Measurements from ENCODE around the gene ARHGAP26.

Gene ARHGAP26

GRCh38 chr5:143213231-143213850 lies 443.2 kb downstream of the ARHGAP26 start:
- Histone ChIP-seq H3K9me3 (no peaks in the 10 kb centered on the region), H3K27ac (no peak overlapping the region), H3K4me3 (ENCODE audit: low read depth in 1 of 2, low read length in 1 of 2) (no peak overlapping the region), H3K36me3 (peaks cover 56% of the 10 kb centered on the region), H3K4me1 (ENCODE audit: control insufficient read depth in 1 of 2, insufficient read depth in 1 of 2, low read depth in 1 of 2, low read length in 1 of 2) (peaks cover 20 to 22% of the 10 kb centered on the region in 2 experiments), H3K27me3 (no peaks in the 10 kb centered on the region)
- TF ChIP-seq CTCF (IDR thresholded peaks at IDR 0.05), result no peak

GRCh38 chr5:143213851-143214363 lies 443.7 kb downstream of the ARHGAP26 start:
- no peaks in the 10 kb centered on the region for H3K27me3 ChIP-seq
- TF ChIP-seq CTCF (IDR thresholded peaks at IDR 0.05), result no peak
- no peak overlapping the region for H3K4me3 ChIP-seq (ENCODE audit: low read depth in 1 of 2, low read length in 1 of 2)
- no peaks in the 10 kb centered on the region for H3K9me3 ChIP-seq
- H3K27ac ChIP-seq, result no peak overlapping the region
- H3K36me3 ChIP-seq, result peaks cover 62% of the 10 kb centered on the region
- H3K4me1 ChIP-seq (ENCODE audit: control insufficient read depth in 1 of 2, insufficient read depth in 1 of 2, low read depth in 1 of 2, low read length in 1 of 2), result peaks cover 20 to 22% of the 10 kb centered on the region in 2 experiments

- peaks cover 67% of the 10 kb centered on the region for H3K36me3 ChIP-seq
- TF ChIP-seq CTCF (IDR thresholded peaks at IDR 0.05), result no peak
- peaks cover 20 to 22% of the 10 kb centered on the region in 2 experiments for H3K4me1 ChIP-seq (ENCODE audit: control insufficient read depth in 1 of 2, insufficient read depth in 1 of 2, low read depth in 1 of 2, low read length in 1 of 2)
- no peak overlapping the region for H3K4me3 ChIP-seq (ENCODE audit: low read depth in 1 of 2, low read length in 1 of 2)
- H3K27me3 ChIP-seq, result no peaks in the 10 kb centered on the region
- H3K9me3 ChIP-seq, result no peaks in the 10 kb centered on the region
- H3K27ac ChIP-seq, result no peak overlapping the region
Observed at GRCh38 chr5:143214458-143214857, 444.3 kb downstream of the ARHGAP26 start.

- no peaks in the 10 kb centered on the region for H3K27me3 ChIP-seq
Observed at GRCh38 chr5:143214890-143215289, 444.7 kb downstream of the ARHGAP26 start.

GRCh38 chr5:143215690-143216089 lies 445.5 kb downstream of the ARHGAP26 start:
- H3K4me1 ChIP-seq (ENCODE audit: control insufficient read depth in 1 of 2, insufficient read depth in 1 of 2, low read depth in 1 of 2, low read length in 1 of 2), result peaks cover 20 to 22% of the 10 kb centered on the region in 2 experiments
- peak overlapping the region; percentile 4 for H3K27ac ChIP-seq
- no peaks in the 10 kb centered on the region for H3K27me3 ChIP-seq
- peaks cover 61% of the 10 kb centered on the region for H3K36me3 ChIP-seq
- no peak overlapping the region for H3K4me3 ChIP-seq (ENCODE audit: low read depth in 1 of 2, low read length in 1 of 2)
- TF ChIP-seq CTCF (IDR thresholded peaks at IDR 0.05), result no peak
- H3K9me3 ChIP-seq, result no peaks in the 10 kb centered on the region

More at GRCh38 chr5:143214890-143215289, 444.7 kb downstream of the ARHGAP26 start:
- Histone ChIP-seq H3K27ac (no peak overlapping the region), H3K4me1 (ENCODE audit: control insufficient read depth in 1 of 2, insufficient read depth in 1 of 2, low read depth in 1 of 2, low read length in 1 of 2) (peaks cover 20 to 22% of the 10 kb centered on the region in 2 experiments), H3K36me3 (peaks cover 68% of the 10 kb centered on the region), H3K9me3 (no peaks in the 10 kb centered on the region), H3K4me3 (ENCODE audit: low read depth in 1 of 2, low read length in 1 of 2) (no peak overlapping the region)
- TF ChIP-seq CTCF (IDR thresholded peaks at IDR 0.05), result no peak

Measured in neutrophil (primary cell).